Measurements from ENCODE around the gene ZNF565.
"Not testable (repeated sequence)": the region's sequence is repeated elsewhere in the genome, so short reads cannot be mapped to it uniquely, and the experiment has no call there.

The ZNF565 gene

GRCh38 chr19:36214386-36215275, at the start of gene ZNF565, which contains the start of gene ZNF146:
TSS of gene ZNF565 (minus strand) at chr19:36214665. CDS start at chr19:36201985, 12,680 bp downstream.
TSS of gene ZNF146 (plus strand) at chr19:36215106. CDS start at chr19:36236441, 21,335 bp downstream.
- DNase-seq (ENCODE audit: low read depth in 2 of 2) = peak; percentile 96 to 98

- DNase-seq (ENCODE audit: low read depth in 2 of 2) = no peak
Observed at GRCh38 chr19:36259211-36259610, 44.7 kb upstream of the ZNF565 start.

GRCh38 chr19:36258028-36258875, 43.8 kb upstream of the ZNF565 start:
- no peak for DNase-seq (ENCODE audit: low read depth in 2 of 2)

- DNase-seq (ENCODE audit: low read depth in 2 of 2) = no peak
Observed at GRCh38 chr19:36257520-36257876, 43.0 kb upstream of the ZNF565 start.

GRCh38 chr19:36256853-36257519, 42.5 kb upstream of the ZNF565 start:
- DNase-seq (ENCODE audit: low read depth in 2 of 2) = no peak

DNA sequence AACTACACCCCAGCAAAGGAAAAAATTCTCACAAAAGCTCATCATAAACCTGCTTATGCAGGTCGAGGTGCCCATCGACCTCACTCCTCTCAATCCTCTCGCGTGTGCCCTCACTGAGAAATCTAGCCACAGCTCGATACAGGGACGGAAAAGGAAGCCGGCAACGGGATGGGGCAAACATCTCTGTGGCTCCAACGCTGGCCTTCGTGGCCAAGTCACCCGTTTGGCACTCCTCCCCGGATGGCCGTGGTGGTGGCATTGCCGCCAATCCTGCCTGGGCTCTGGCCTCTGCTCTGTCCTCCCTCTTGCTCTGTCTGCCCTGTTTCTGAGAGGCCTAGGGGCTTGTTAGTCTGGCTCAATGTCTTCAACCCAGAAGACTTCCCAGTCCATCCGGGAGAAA, 41.6 kb upstream of the ZNF565 start:
- DNase-seq (ENCODE audit: low read depth in 2 of 2) = no peak

- no peak for DNase-seq (ENCODE audit: low read depth in 2 of 2)
Observed at GRCh38 chr19:36255316-36255715, 40.9 kb upstream of the ZNF565 start.

DNA sequence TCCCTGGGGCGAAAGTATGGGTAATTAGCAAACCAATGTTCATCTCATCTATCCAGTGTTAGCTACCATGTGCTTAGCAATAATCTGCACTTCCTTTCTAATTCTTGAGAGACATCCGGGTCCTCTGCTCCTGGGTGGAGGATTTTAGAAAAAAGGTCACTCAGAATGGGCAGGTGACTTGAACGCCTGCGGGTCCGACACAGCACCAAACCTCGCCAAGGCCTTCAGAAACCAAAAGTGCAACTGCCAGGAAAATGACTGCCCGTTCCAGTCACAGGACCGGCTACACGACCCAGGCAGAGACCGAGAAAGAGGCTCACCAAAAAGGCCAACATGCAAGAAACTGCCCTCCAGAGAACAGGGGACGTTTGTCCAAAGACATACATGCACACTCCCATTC, 40.4 kb upstream of the ZNF565 start:
- no peak for DNase-seq (ENCODE audit: low read depth in 2 of 2)

- DNase-seq (ENCODE audit: low read depth in 2 of 2) = no peak
Observed at GRCh38 chr19:36252047-36252446, 37.6 kb upstream of the ZNF565 start.

GRCh38 chr19:36246006-36246481, 31.6 kb upstream of the ZNF565 start:
- no peak for DNase-seq (ENCODE audit: low read depth in 2 of 2)

DNA sequence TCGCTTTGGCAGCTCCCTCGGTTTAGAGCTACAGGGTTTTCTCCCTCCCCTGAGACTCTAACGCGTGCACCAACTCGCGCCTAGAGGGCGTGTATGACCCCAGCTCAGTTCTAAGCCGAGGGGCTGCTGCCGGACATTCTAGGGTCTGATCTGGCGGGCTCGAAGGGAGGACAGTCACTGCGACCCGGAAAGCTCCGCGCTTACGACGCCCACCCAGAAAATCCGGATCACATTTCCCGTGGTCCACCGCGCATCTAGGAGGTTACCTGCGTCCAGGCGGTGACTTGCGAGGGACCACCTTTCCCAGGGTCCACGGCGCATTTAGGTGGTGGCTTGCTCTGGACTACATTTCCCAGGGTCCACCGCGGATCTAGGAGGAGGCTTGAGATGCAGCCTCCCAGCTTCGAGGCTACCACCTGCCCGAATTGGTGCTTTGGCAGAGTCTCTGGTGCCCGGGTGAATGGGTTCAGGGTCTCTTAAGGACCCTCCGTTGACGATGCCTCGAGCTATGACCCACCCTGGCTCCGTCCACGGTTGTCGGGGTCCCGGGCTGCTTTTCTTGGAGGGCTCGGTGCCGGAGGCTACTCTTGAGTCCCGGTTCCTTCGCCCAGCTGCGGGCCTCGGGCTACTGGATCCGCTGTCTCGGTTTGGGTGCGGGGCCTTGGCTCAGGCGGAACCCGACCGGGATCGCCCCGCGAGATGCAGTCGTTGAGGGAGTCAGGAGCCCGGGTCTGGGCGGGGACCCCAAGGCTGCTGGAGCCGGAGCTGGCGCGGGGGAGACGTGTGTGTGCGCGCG, 30.9 kb upstream of the ZNF565 start:
- DNase-seq (ENCODE audit: low read depth in 2 of 2) = no peak

DNA sequence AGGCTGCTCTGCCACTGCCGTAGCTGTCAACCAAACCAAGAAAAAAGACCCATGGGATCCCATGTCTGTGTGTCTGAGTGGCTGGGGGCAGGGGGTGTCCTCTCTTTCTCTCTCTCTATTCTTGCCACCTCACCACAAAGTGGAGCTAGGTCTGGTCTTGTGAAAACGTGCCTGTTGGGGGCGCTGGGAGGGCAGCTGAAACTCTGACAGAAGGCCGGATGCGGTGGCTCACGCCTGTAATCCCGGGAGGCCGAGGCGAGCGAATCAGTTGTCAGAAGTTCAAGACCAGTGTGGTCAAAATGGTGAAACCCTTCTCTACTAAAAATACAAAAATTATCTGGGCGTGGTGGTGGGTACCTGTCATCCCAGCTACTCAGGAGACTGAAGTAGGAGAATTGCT, 29.6 kb upstream of the ZNF565 start:
- no peak for DNase-seq (ENCODE audit: low read depth in 2 of 2)

DNA sequence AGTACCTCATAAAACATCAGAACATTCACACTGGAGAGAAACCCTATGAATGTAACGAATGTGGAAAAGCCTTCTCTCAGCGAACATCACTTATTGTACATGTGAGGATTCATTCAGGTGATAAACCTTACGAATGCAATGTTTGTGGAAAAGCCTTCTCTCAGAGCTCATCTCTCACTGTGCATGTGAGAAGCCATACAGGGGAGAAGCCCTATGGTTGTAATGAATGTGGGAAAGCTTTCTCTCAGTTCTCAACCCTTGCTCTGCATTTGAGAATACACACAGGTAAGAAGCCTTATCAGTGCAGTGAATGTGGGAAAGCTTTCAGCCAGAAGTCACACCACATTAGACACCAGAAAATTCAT, 22.5 kb upstream of the ZNF565 start:
- no peak for DNase-seq (ENCODE audit: low read depth in 2 of 2)

DNA sequence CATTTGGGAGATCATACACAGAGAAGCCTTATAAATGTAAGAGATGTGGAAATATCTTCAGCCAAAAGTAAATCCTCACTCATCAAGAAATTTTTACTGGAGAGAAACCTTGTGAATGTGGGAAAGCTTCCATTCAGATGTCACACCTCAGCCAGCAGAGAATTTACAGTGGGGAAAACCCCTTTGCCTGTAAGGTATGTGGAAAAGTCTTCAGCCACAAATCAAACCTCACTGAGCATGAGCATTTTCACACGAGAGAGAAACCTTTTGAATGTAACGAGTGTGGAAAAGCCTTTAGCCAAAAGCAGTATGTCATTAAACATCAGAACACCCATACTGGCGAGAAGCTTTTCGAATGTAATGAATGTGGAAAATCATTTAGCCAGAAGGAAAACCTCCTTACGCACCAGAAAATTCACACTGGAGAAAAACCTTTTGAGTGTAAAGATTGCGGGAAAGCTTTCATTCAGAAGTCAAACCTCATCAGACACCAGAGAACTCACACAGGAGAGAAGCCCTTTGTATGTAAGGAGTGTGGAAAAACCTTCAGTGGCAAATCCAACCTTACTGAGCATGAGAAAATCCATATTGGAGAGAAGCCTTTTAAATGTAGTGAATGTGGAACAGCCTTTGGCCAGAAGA, 22.0 kb upstream of the ZNF565 start:
- DNase-seq (ENCODE audit: low read depth in 2 of 2) = no peak

- not testable (repeated sequence) for DNase-seq (ENCODE audit: low read depth in 2 of 2)
Observed at GRCh38 chr19:36233626-36234025, 19.2 kb upstream of the ZNF565 start.

DNA sequence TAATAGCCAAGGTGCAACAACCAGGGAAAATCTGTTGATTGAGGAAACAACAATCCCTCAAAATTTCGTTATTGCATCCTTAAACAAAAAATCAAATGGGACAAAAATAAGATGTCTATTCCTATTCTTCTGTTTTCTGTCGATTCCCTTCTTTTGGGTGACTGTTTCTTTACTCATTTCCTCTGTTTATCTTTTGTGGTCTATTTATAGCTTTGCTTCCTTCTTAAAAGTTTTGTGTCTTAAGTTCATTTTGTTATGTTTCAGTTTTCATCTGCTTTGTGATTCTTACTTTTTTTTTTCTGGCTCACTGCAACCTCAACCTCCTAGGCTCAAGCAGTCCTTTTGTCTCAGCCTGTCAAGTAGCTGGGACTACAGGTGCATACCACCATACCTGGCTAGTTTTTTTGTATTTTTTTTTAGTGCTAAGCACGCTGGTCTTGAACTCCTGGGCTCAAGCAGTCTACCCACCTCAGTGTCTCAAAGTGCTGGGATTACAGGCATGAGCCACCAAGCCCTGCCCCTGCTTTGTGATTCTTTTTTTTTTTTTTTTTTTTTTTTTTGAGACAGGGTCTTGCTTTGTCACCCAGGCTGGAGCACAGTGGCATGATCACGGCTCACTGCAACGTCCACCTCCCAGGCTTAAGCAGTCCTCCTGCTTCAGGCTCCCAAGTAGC, 10.9 kb upstream of the ZNF565 start:
- no peak for DNase-seq (ENCODE audit: low read depth in 2 of 2)

- DNase-seq (ENCODE audit: low read depth in 2 of 2) = no peak
Observed at GRCh38 chr19:36222503-36222902, 8.0 kb upstream of the ZNF565 start.

DNA sequence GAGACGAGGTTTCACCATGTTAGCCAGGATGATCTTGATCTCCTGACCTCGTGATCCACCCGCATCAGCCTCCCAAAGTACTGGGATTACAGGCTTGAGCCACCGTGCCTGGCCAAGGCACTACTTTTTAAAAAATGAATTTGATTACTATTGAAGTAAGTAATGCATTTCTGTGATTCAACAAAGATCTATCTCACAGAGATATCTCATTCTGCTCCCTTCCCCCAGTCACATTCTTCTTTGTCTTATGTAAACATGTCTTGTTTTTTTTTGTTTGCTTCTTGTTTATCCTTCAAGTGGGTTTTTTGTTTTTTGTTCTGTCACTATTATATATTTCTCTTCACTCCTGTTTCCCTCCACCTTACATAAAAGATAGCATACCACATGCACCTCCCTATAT, 7.0 kb upstream of the ZNF565 start:
- DNase-seq (ENCODE audit: low read depth in 2 of 2) = no peak

DNA sequence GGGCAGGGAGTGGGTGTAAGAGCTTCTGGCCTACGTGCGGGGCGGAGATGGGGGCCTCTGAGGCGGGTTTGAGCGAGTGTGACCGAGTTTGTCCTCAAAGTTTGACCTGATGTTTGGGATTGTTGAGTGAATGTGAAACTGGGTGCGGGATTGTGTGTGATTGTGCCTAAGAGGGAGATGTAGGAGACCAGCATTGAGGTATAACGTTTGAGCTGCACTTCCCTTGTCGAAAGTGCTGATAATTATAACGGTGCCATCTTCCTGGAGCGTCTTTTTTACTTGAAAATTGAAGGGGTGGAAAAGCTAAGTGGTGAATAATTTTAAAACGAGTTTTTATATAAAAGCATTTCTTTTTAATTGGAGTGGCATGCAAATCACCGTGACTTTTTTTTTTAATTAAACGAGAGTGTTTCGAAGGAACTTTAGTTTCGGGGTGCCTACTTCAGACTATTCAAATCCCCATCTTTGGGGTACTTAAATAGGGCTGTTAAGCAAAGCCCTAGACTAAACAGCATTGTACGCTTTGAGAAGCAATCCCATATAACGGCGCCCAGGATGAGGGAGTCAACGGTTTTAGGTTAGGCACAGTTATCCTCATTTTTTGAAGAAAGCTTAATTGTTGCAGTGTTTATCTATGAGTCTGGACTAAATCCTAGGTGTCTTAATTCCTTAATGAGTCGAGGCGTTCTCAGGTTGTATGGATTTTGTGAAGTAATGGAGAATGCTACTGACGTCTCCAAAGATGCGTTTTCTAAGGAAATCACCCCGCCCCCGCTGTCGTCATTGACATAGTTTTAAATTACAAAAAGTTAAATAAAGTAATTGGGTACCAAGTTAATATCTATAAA, 1.0 kb upstream of the ZNF565 start:
- DNase-seq (ENCODE audit: low read depth in 2 of 2) = no peak
